Sigmoid colon (tissue), 7 donors: ENCODE measurements around the gene IRS2. TPM values are rescaled to one million over a fixed set of nuclear protein-coding genes. Genes with fewer than 3 reads are reported as not detected.
A peak's percentile ranks its signal among the peaks of the same experiment; 100 is the strongest.

Experiments
- DNase-seq: peaks from one replicate; pipeline ENCODE4 v3.0.0-alpha.2; 2019
- H3K27ac ChIP-seq, 4 donors: fragments of 200-600 bp; sonication (generic); one replicate each; pipeline ENCODE4 v1.5.1; 2016 to 2019; ENCODE audit warnings: mild to moderate bottlenecking in 1 of 4
- H3K27me3 ChIP-seq, 3 donors: fragments of 200-600 bp; sonication (generic); one replicate each; pipeline ENCODE4 v1.5.1; 2019; ENCODE audit warnings: mild to moderate bottlenecking in 1 of 3
- H3K36me3 ChIP-seq, 4 donors: fragments of 200-600 bp; sonication (generic); one replicate each; pipeline ENCODE4 v1.5.1; 2016 to 2019
- H3K4me1 ChIP-seq, 4 donors: fragments of 200-600 bp; sonication (generic); one replicate each; pipeline ENCODE4 v1.5.1; 2017 to 2019
- H3K4me3 ChIP-seq, 4 donors: fragments of 200-600 bp; sonication (generic); one replicate each; pipeline ENCODE4 v1.5.1; 2017 to 2019; ENCODE audit warnings: mild to moderate bottlenecking in 2 of 4, moderate library complexity in 1 of 4
- H3K9me3 ChIP-seq, 4 donors: fragments of 200-600 bp in 3 of 4; sonication (generic) in 3 of 4; one replicate each; pipeline versions ENCODE4 v1.5.1 to v1.6.1; 2013 to 2019
- EP300 ChIP-seq, 4 donors: sonication (generic); formaldehyde crosslinking; IDR thresholded peaks; one replicate each; pipeline ENCODE4 v1.6.1; 2017; ENCODE audit warnings: antibody characterized with exemption in 4 of 4
- POLR2A ChIP-seq, 2 donors: fragments of 450-650 bp; IDR thresholded peaks; one replicate each; pipeline ENCODE4 v1.6.1; 2016; ENCODE audit warnings: antibody characterized with exemption in 2 of 2, mild to moderate bottlenecking in 2 of 2, moderate library complexity in 2 of 2
- POLR2AphosphoS5 ChIP-seq, 4 donors: sonication (generic); formaldehyde crosslinking; IDR thresholded peaks; one replicate each; pipeline ENCODE4 v1.6.1; 2017; ENCODE audit warnings: antibody characterized with exemption in 4 of 4
- WGBS, 2 donors: extraction: QIAGEN DNeasy Blood & Tissue Kit; methylation state at CpG; one replicate each; pipeline ENCODE4 v1.1.7; 2013; 5-methylcytosine and 5-hydroxymethylcytosine counted together
- intact Hi-C: fragments of 100-400 bp; cut with DNase I; formaldehyde crosslinking; loops from one replicate; pipeline ENCODE4 v1.15.1; 2023
- polyA plus RNA-seq, 3 donors: library from polyadenylated mRNA; stranded (reverse); fragments of 200-250 nt; gene quantifications; one replicate each; pipeline ENCODE4 v1.2.3, GENCODE V29; 2013
- total RNA-seq, 4 donors: library from RNA; depleted of rRNA; stranded (reverse); fragments of >200 nt; gene quantifications; one replicate each; pipeline ENCODE4 v1.1.0, GENCODE V29; 2016
- TF ChIP-seq, protein P1 (sequence below), 4 experiments: fragments of 450-650 bp in 3 of 4; fragments of 200-600 bp in 1 of 4; IDR thresholded peaks; one replicate each; pipeline ENCODE4 v1.5.1; 2016 to 2019; ENCODE audit warnings: antibody characterized with exemption in 4 of 4, mild to moderate bottlenecking in 3 of 4, moderate library complexity in 2 of 4
- donor health status: healthy with polysubstance abuse.
- donor health status: Bipolar disorder and iron deficiency.
- donor health status: healthy.

The IRS2 gene
- total and polyA plus RNA-seq, 7 donors: 3.6 to 21.9 (median 15.3) TPM

GRCh38 chr13:109788372-109789111 lies 2.2 kb upstream of the IRS2 start:
- DNase-seq: no peak
- H3K4me1 ChIP-seq: peaks cover 0 to 43% (median 20%) of the 10 kb centered on the region in 4 donors
- H3K36me3 ChIP-seq: peaks cover 1 to 9% (median 6%) of the 10 kb centered on the region in 4 donors
- TF ChIP-seq, protein P1, sequence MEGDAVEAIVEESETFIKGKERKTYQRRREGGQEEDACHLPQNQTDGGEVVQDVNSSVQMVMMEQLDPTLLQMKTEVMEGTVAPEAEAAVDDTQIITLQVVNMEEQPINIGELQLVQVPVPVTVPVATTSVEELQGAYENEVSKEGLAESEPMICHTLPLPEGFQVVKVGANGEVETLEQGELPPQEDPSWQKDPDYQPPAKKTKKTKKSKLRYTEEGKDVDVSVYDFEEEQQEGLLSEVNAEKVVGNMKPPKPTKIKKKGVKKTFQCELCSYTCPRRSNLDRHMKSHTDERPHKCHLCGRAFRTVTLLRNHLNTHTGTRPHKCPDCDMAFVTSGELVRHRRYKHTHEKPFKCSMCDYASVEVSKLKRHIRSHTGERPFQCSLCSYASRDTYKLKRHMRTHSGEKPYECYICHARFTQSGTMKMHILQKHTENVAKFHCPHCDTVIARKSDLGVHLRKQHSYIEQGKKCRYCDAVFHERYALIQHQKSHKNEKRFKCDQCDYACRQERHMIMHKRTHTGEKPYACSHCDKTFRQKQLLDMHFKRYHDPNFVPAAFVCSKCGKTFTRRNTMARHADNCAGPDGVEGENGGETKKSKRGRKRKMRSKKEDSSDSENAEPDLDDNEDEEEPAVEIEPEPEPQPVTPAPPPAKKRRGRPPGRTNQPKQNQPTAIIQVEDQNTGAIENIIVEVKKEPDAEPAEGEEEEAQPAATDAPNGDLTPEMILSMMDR (IDR thresholded peaks at IDR 0.05): no peak
- TF ChIP-seq POLR2AphosphoS5 (IDR thresholded peaks at IDR 0.05) (peak in 1 of 4 donors; percentile 5), EP300 (IDR thresholded peaks at IDR 0.05) (no peak), POLR2A (IDR thresholded peaks at IDR 0.05) (no peak)
- no peaks in the 10 kb centered on the region for H3K9me3 ChIP-seq
- H3K4me3 ChIP-seq: no peak overlapping the region
- 27 to 58% methylated on average over 7 of the region's 7 CpGs for whole genome bisulfite sequencing, 2 donors
- intact Hi-C loops: loop anchor here (5.0 kb wide), 3 partner anchors 774 to 1571 kb away; partner anchors contain the start of genes ABHD13, LIG4 and RAB20
- peak overlapping the region; percentile 95 to 98 (median 96) for H3K27ac ChIP-seq
- H3K27me3 ChIP-seq: no peaks in the 10 kb centered on the region

DNA sequence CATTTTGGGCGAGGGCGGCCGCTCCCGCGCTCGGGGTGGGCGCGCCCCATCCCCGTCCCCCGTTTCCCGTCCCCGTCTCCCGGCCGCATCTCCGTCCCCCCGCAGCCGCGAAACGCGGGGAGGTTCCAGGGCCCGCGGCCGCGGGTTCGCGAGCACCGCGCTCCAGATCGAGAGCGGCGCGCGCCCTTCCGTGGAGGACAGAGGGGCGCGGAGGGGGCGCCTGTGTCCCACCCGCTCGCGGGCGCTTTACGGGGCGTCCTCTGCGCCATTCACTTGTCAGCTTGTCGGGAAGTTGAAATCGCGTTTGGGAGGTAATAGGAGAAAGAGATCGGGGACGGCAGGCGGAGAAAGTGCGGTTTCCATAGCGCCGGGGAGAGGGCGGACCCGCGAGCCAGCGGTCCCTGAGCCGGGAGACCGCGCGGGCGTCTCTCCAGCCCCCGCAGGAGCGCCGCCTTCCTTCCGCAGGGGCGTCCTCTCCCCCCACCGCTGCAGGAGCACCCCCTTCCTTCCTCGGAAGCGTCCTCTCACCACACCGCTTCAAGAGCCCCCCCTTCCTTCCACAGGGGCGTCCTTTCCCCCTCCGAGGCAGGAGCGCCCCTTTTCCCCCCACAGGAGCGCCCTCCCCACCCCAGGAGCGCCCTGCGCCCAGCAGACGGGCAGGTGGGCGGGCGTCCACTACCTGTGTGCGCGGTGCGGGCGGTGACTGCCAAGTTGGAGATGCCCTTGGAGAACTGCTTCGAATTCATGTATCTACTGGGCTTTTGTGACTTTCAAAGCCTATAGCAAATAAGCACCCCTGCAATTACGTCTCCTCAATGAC lies 962 bp upstream of the IRS2 start:
- DNase-seq: peak; percentile 78
- peak overlapping the region; percentile 81 to 95 (median 90) for H3K4me3 ChIP-seq
- H3K9me3 ChIP-seq: no peaks in the 10 kb centered on the region
- H3K36me3 ChIP-seq: peaks cover 12 to 21% (median 18%) of the 10 kb centered on the region in 4 donors
- TF ChIP-seq, protein P1 (IDR thresholded peaks at IDR 0.05): no peak
- TF ChIP-seq POLR2AphosphoS5 (IDR thresholded peaks at IDR 0.05): peak in 2 of 4 donors; percentile 4 to 16
- TF ChIP-seq POLR2A (IDR thresholded peaks at IDR 0.05): no peak
- TF ChIP-seq EP300 (IDR thresholded peaks at IDR 0.05): no peak
- no peaks in the 10 kb centered on the region for H3K27me3 ChIP-seq
- H3K27ac ChIP-seq: peak overlapping the region; percentile 95 to 98 (median 96)
- WGBS, 2 donors: 0 to 1% methylated on average over 86 of the region's 86 CpGs
- intact Hi-C loops: loop anchor here (5.0 kb wide), 3 partner anchors 775 to 1570 kb away; partner anchors contain the start of genes ABHD13, LIG4 and RAB20
- peaks cover 0 to 54% (median 32%) of the 10 kb centered on the region in 4 donors for H3K4me1 ChIP-seq

- H3K4me3 ChIP-seq: peak overlapping the region; percentile 62 to 95 (median 90)
- intact Hi-C loops: loop anchor here (1.0 to 5.0 kb wide), 6 partner anchors 83 to 1569 kb away; partner anchors contain the start of genes ABHD13, LIG4 and RAB20
- H3K36me3 ChIP-seq: peaks cover 24 to 34% (median 25%) of the 10 kb centered on the region in 4 donors
- TF ChIP-seq POLR2A (IDR thresholded peaks at IDR 0.05) (no peak), EP300 (IDR thresholded peaks at IDR 0.05) (no peak), POLR2AphosphoS5 (IDR thresholded peaks at IDR 0.05) (peak in 1 of 4 donors; percentile 6)
- TF ChIP-seq, protein P1 (IDR thresholded peaks at IDR 0.05): no peak
- H3K27ac ChIP-seq: peak overlapping the region; percentile 90 to 98 (median 96)
- no peaks in the 10 kb centered on the region for H3K9me3 ChIP-seq
- DNase-seq: no peak
- WGBS, 2 donors: 1 to 2% methylated on average over 88 of the region's 88 CpGs
- H3K4me1 ChIP-seq: peaks cover 0 to 54% (median 42%) of the 10 kb centered on the region in 4 donors
- no peaks in the 10 kb centered on the region for H3K27me3 ChIP-seq
These were observed 412 bp downstream of the IRS2 start for GRCh38 chr13:109785892-109786450.

DNA sequence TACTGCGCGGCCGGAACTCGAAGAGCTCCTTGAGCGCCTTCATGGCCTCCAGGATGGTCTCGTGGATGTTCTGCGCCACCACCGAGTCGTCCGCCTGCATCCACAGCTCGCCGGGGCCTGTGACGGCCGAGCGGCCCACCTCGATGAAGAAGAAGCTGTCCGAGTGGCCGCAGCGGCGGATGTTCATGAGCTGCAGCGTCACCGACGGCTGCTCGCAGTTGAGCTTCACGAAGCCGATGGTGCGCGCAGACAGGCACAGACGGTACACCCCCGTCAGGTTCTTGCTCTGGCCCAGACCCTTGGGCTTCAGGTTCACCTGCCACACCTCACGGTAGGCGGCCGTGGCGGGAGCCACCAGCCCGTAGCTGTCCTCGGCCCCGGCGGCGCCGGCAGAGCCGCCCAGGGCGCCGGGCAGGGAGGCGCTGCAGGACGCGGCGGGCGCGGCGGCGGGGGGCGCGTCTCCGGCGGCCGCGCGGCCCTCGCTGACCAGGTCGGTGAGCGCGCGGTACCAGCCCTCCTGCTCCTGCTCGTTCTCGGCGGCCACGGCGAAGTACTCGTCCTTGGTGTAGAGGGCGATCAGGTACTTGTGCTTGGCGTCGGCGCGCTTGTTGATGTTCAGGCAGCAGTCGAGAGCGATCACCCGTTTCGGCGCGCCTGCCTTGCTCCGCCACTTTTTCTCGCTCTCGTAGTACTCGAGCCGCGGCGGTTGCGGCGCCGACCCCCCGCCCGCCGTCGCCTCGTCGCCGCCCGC lies 1.1 kb downstream of the IRS2 start:
- H3K9me3 ChIP-seq: no peaks in the 10 kb centered on the region
- WGBS, 2 donors: 2 to 3% methylated on average over 98 of the region's 98 CpGs
- peak overlapping the region; percentile 62 to 95 (median 90) for H3K4me3 ChIP-seq
- intact Hi-C loops: loop anchor here (2.0 to 5.0 kb wide), 4 partner anchors 83 to 1568 kb away; partner anchors contain the start of genes ABHD13, LIG4 and RAB20
- H3K4me1 ChIP-seq: peaks cover 0 to 49% (median 48%) of the 10 kb centered on the region in 4 donors
- H3K36me3 ChIP-seq: peaks cover 24 to 35% (median 27%) of the 10 kb centered on the region in 4 donors
- peak; percentile 76 for DNase-seq
- TF ChIP-seq, protein P1 (IDR thresholded peaks at IDR 0.05): no peak
- TF ChIP-seq POLR2AphosphoS5 (IDR thresholded peaks at IDR 0.05) (peak in 1 of 4 donors; percentile 35), POLR2A (IDR thresholded peaks at IDR 0.05) (no peak), EP300 (IDR thresholded peaks at IDR 0.05) (no peak)
- peak overlapping the region; percentile 90 to 98 (median 96) for H3K27ac ChIP-seq
- H3K27me3 ChIP-seq: no peaks in the 10 kb centered on the region
